Hepatocyte (in vitro differentiated cells): ENCODE data around the gene PLSCR3.

Source experiments
- CTCF ChIP-seq: fragments of 200-600 bp; sonication (generic); IDR thresholded peaks from 2 replicates; pipeline ENCODE4 v1.5.1; 2016; ENCODE audit warnings: antibody characterized with exemption, mild to moderate bottlenecking; ENCODE audit not compliant: poor library complexity
- EZH2 ChIP-seq: fragments of 200-600 bp; sonication (generic); IDR thresholded peaks from 2 replicates; pipeline ENCODE4 v1.6.1; 2016; ENCODE audit warnings: antibody characterized with exemption, mild to moderate bottlenecking, borderline replicate concordance
- EZH2phosphoT487 ChIP-seq: fragments of 200-600 bp; sonication (generic); IDR thresholded peaks from one replicate; pipeline ENCODE4 v1.6.1; 2018; ENCODE audit warnings: antibody characterized with exemption, mild to moderate bottlenecking, low read depth, moderate library complexity; ENCODE audit not compliant: unreplicated experiment, severe bottlenecking

- TF ChIP-seq EZH2 (no peak), CTCF (no peak), EZH2phosphoT487 (no peak)
Measured at GRCh38 chr17:7408863-7409262, 14.5 kb upstream of the PLSCR3 start.
